Hepatocyte (in vitro differentiated cells): Measurements from ENCODE around the gene CEP78. TPM values are rescaled to one million over a fixed set of nuclear protein-coding genes. Genes with fewer than 3 reads are reported as not detected.

Experiments
- DNase-seq: peaks from one replicate; pipeline ENCODE4 v3.0.0-alpha.2; 2016; ENCODE audit warnings: low spot score
- H2AFZ ChIP-seq: fragments of 200-600 bp; sonication (generic); 2 replicates; pipeline ENCODE4 v1.6.0; 2016; ENCODE audit warnings: antibody characterized with exemption, mild to moderate bottlenecking
- H3K27ac ChIP-seq: fragments of 200-600 bp; sonication (generic); 2 replicates; pipeline ENCODE4 v1.5.1; 2016; ENCODE audit warnings: mild to moderate bottlenecking
- H3K27me3 ChIP-seq: fragments of 200-600 bp; sonication (generic); 2 replicates; pipeline ENCODE4 v1.6.1; 2016
- H3K36me3 ChIP-seq: fragments of 200-600 bp; sonication (generic); replicated peaks from 2 replicates; pipeline ENCODE4 v1.5.1; 2016; ENCODE audit warnings: low read depth; ENCODE audit not compliant: insufficient read depth
- H3K4me1 ChIP-seq: fragments of 200-600 bp; sonication (generic); 2 replicates; pipeline ENCODE4 v1.5.1; 2016; ENCODE audit warnings: mild to moderate bottlenecking, moderate library complexity; ENCODE audit not compliant: insufficient read depth
- H3K4me2 ChIP-seq: fragments of 200-600 bp; sonication (generic); 2 replicates; pipeline ENCODE4 v1.6.0; 2016
- H3K4me3 ChIP-seq: fragments of 200-600 bp; sonication (generic); 2 replicates; pipeline ENCODE4 v1.5.1; 2016; ENCODE audit warnings: mild to moderate bottlenecking
- H3K79me2 ChIP-seq: fragments of 200-600 bp; sonication (generic); 2 replicates; pipeline ENCODE4 v1.6.0; 2017; ENCODE audit warnings: mild to moderate bottlenecking
- H3K9me2 ChIP-seq: fragments of 200-600 bp; sonication (generic); replicated peaks from 2 replicates; pipeline ENCODE4 v1.6.0; 2017; ENCODE audit warnings: mild to moderate bottlenecking; ENCODE audit not compliant: insufficient read depth
- H3K9me3 ChIP-seq: fragments of 200-600 bp; sonication (generic); 2 replicates; pipeline ENCODE4 v1.5.1; 2016; ENCODE audit warnings: low read depth, mild to moderate bottlenecking
- H4K20me1 ChIP-seq: fragments of 200-600 bp; sonication (generic); 2 replicates; pipeline ENCODE4 v1.6.0; 2016; ENCODE audit warnings: mild to moderate bottlenecking; ENCODE audit not compliant: insufficient read depth, poor library complexity, severe bottlenecking
- EZH2 ChIP-seq: fragments of 200-600 bp; sonication (generic); IDR thresholded peaks from 2 replicates; pipeline ENCODE4 v1.6.1; 2016; ENCODE audit warnings: antibody characterized with exemption, mild to moderate bottlenecking, borderline replicate concordance
- EZH2phosphoT487 ChIP-seq: fragments of 200-600 bp; sonication (generic); IDR thresholded peaks from one replicate; pipeline ENCODE4 v1.6.1; 2018; ENCODE audit warnings: antibody characterized with exemption, mild to moderate bottlenecking, low read depth, moderate library complexity; ENCODE audit not compliant: unreplicated experiment, severe bottlenecking
- WGBS: methylation state at CpG from one replicate; pipeline ENCODE4 v1.1.6; 2016; ENCODE audit warnings: low lambda C conversion rate; ENCODE audit errors: missing lambda C conversion rate; 5-methylcytosine and 5-hydroxymethylcytosine counted together
- polyA plus RNA-seq: library from polyadenylated mRNA; unstranded; fragments of >200 nt; fragmentation: Nextera tagmentation; extraction: Ambion mirVana; gene quantifications from 2 replicates; pipeline ENCODE4 v1.2.1, GENCODE V29; 2016
- total RNA-seq: library from RNA; depleted of rRNA; stranded (reverse); fragments of >200 nt; gene quantifications from 2 replicates; pipeline ENCODE4 v1.2.3, GENCODE V29; 2014
- TF ChIP-seq, protein P1 (sequence below): fragments of 200-600 bp; sonication (generic); IDR thresholded peaks from 2 replicates; pipeline ENCODE4 v1.5.1; 2016; ENCODE audit warnings: antibody characterized with exemption, mild to moderate bottlenecking; ENCODE audit not compliant: poor library complexity

CEP78 gene
- total and polyA plus RNA-seq, 2 experiments from 2014 or later, result 8.1 to 17.2 TPM

- no peaks in the 10 kb centered on the region for H4K20me1 ChIP-seq
- TF ChIP-seq, protein P1, sequence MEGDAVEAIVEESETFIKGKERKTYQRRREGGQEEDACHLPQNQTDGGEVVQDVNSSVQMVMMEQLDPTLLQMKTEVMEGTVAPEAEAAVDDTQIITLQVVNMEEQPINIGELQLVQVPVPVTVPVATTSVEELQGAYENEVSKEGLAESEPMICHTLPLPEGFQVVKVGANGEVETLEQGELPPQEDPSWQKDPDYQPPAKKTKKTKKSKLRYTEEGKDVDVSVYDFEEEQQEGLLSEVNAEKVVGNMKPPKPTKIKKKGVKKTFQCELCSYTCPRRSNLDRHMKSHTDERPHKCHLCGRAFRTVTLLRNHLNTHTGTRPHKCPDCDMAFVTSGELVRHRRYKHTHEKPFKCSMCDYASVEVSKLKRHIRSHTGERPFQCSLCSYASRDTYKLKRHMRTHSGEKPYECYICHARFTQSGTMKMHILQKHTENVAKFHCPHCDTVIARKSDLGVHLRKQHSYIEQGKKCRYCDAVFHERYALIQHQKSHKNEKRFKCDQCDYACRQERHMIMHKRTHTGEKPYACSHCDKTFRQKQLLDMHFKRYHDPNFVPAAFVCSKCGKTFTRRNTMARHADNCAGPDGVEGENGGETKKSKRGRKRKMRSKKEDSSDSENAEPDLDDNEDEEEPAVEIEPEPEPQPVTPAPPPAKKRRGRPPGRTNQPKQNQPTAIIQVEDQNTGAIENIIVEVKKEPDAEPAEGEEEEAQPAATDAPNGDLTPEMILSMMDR, result no peak
- no peak for DNase-seq
- no peak overlapping the region for H3K4me2 ChIP-seq
- no peaks in the 10 kb centered on the region for H3K9me3 ChIP-seq
- H3K79me2 ChIP-seq, result no peaks in the 10 kb centered on the region
- no peaks in the 10 kb centered on the region for H3K27me3 ChIP-seq
- no peak overlapping the region for H2AFZ ChIP-seq
- peak overlapping the region; percentile 1 for H3K27ac ChIP-seq
- H3K36me3 ChIP-seq, result no peaks in the 10 kb centered on the region
- WGBS, result 92% methylated on average over 8 of the region's 8 CpGs
- H3K4me1 ChIP-seq, result no peaks in the 10 kb centered on the region
- no peaks in the 10 kb centered on the region for H3K9me2 ChIP-seq
- H3K4me3 ChIP-seq, result no peak overlapping the region
Observed at GRCh38 chr9:78324682-78325081, 88.8 kb downstream of the CEP78 start.

GRCh38 chr9:78325343-78325742 lies 89.5 kb downstream of the CEP78 start:
- Histone ChIP-seq H4K20me1 (no peaks in the 10 kb centered on the region), H3K4me1 (no peaks in the 10 kb centered on the region), H3K27me3 (no peaks in the 10 kb centered on the region), H3K9me2 (no peaks in the 10 kb centered on the region), H3K4me3 (no peak overlapping the region), H3K9me3 (no peaks in the 10 kb centered on the region), H2AFZ (no peak overlapping the region), H3K27ac (peak overlapping the region; percentile 1), H3K36me3 (no peaks in the 10 kb centered on the region), H3K4me2 (no peak overlapping the region), H3K79me2 (no peaks in the 10 kb centered on the region)
- TF ChIP-seq EZH2phosphoT487, result no peak
- TF ChIP-seq, protein P1, result no peak
- TF ChIP-seq EZH2, result no peak
- DNase-seq, result peak; percentile 51
- WGBS, result 44% methylated on average over 6 of the region's 6 CpGs

DNA sequence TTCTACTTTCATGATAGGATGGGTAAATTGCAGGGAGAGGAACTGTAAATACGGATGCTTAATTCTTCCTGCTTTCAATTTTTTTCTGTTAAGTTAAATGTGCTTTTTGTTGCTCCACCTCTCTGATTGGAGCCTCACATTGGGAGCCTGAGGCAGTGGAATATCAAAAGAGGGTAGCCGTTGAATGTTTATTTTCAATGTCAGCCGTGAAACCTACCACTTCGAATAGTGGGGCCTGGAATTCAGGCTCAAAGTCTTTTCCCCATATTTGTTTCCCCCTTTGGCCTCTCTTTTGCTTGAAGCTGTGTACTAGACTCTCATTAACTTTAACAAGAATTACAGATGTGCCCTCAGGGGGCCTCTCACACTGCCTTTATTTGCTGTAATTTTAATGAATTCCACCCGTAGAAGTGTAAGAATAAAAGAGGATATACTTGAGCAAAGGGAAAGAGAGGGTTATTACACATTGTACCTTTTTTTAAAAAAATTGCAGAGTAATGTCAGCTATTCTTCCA lies 90.0 kb downstream of the CEP78 start:
- no peaks in the 10 kb centered on the region for H3K4me1 ChIP-seq
- WGBS, result 53% methylated on average over 5 of the region's 5 CpGs

More for the DNA sequence above, 90.0 kb downstream of the CEP78 start:
- no peak overlapping the region for H3K4me3 ChIP-seq
- no peak for DNase-seq
- TF ChIP-seq, protein P1, result no peak
- TF ChIP-seq EZH2phosphoT487 (no peak), EZH2 (no peak)
- H4K20me1 ChIP-seq, result no peaks in the 10 kb centered on the region
- H2AFZ ChIP-seq, result no peak overlapping the region
- no peaks in the 10 kb centered on the region for H3K9me3 ChIP-seq
- no peaks in the 10 kb centered on the region for H3K79me2 ChIP-seq
- no peak overlapping the region for H3K27ac ChIP-seq
- H3K27me3 ChIP-seq, result no peaks in the 10 kb centered on the region
- H3K9me2 ChIP-seq, result no peaks in the 10 kb centered on the region
- no peak overlapping the region for H3K4me2 ChIP-seq
- no peaks in the 10 kb centered on the region for H3K36me3 ChIP-seq
